Muscle of back (tissue), 11 donors: ENCODE results near the gene CARM1. TPM values are rescaled to one million over a fixed set of nuclear protein-coding genes. Genes with fewer than 3 reads are reported as not detected.

Experiments
- DNase-seq, 3 donors: peaks; one replicate each; pipeline versions ENCODE4 v3.0.0 to v3.0.0-alpha.2; 2013
- polyA plus RNA-seq, 10 donors: library from polyadenylated mRNA; unstranded; fragments of 120-200 nt; gene quantifications; one replicate each; pipeline ENCODE4 v1.2.1, GENCODE V29; 2013; ENCODE audit not compliant: insufficient read length in 10 of 10

CARM1 gene
- polyA plus RNA-seq, 10 donors: 48.9 to 66.5 (median 57.1) TPM

GRCh38 chr19:10968527-10969135, 97.3 kb downstream of the CARM1 start:
- DNase-seq: no peak

DNA sequence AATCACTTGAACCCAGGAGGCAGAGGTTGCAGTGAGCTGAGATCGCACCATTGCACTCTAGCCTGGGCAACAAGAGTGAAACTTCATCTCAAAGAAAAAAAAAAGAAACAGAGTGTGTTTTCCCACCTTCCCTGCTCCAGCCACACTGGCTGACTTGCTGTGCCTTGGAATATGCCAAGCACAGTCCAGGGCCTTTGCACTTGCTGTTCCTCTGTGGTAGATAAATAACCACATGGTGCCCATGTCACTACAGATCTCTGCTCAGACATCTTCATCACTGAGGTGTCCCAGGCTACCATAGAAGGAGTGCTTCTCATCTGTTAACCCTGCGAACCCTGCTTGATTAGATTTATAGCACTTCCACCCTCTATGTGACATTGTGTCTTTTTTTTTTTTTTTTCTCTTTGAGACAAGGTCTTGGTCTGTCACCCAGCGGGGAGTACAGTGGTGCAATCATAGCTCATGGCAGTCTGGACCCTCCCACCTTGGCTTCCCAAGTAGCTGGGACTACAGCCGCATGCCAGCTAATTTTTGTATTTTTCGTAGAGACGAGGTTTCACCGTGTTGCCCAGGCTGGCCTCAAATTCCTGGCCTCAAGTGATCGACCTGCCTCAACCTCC, 99.9 kb downstream of the CARM1 start:
- DNase-seq: no peak

Other genes starting within 250 kb of the CARM1 start
- 100 to 1,000 TPM; 112 to 146 (median 132) TPM for gene SLC44A2, start 246.0 kb upstream of the CARM1 start, polyA plus RNA-seq
- 100 to 1,000 TPM; 126 to 193 (median 157) TPM for gene ILF3, start 217.2 kb upstream of the CARM1 start, polyA plus RNA-seq
- 10 to 100 TPM; 20.0 to 40.3 (median 29.4) TPM for gene QTRT1, start 170.1 kb upstream of the CARM1 start, polyA plus RNA-seq
- 10 to 100 TPM; 60.7 to 83.2 (median 72.5) TPM for gene DNM2, start 153.5 kb upstream of the CARM1 start, polyA plus RNA-seq
- gene TMED1, start 35.3 kb upstream of the CARM1 start, polyA plus RNA-seq: 10 to 100 TPM; 26.9 to 45.0 (median 33.6) TPM
- gene C19orf38, start 23.1 kb upstream of the CARM1 start, polyA plus RNA-seq: 1 to 10 TPM; 1.6 to 4.7 (median 2.6) TPM
- 10 to 100 TPM; 18.4 to 33.6 (median 24.7) TPM for gene YIPF2, start 57.1 kb downstream of the CARM1 start, polyA plus RNA-seq
- gene TIMM29, start 57.3 kb downstream of the CARM1 start, polyA plus RNA-seq: 10 to 100 TPM; 13.8 to 18.8 (median 16.8) TPM
- 100 to 1,000 TPM in 3 of 10 donors, 10 to 100 TPM in 7; 78.0 to 110 (median 93.9) TPM for gene SMARCA4, start 89.5 kb downstream of the CARM1 start, polyA plus RNA-seq
- 10 to 100 TPM; 15.3 to 39.5 (median 20.0) TPM for gene LDLR, start 217.9 kb downstream of the CARM1 start, polyA plus RNA-seq